GM19023 (cell line): ENCODE data around the gene CTNNA2.

ENCODE experiments used
- ATAC-seq: cut with Tn5 transposase; IDR thresholded peaks from one replicate; pipeline ENCODE4 v1.9.1; 2021; ENCODE audit warnings: mild to moderate bottlenecking, moderate library complexity; ENCODE audit not compliant: unreplicated experiment

The CTNNA2 gene

GRCh38 chr2:79971807-79972206, 459.0 kb downstream of the CTNNA2 start:
- no peak for ATAC-seq

- no peak for ATAC-seq
These were observed 459.8 kb downstream of the CTNNA2 start for GRCh38 chr2:79972661-79973060.

GRCh38 chr2:79975791-79976565, 463.1 kb downstream of the CTNNA2 start:
- no peak for ATAC-seq

- ATAC-seq = no peak
These were observed 464.9 kb downstream of the CTNNA2 start for GRCh38 chr2:79977792-79978191.

GRCh38 chr2:79980116-79980515, 467.3 kb downstream of the CTNNA2 start:
- ATAC-seq = no peak

GRCh38 chr2:79980816-79981215, 468.0 kb downstream of the CTNNA2 start:
- no peak for ATAC-seq

GRCh38 chr2:79981316-79981715, 468.5 kb downstream of the CTNNA2 start:
- no peak for ATAC-seq

GRCh38 chr2:79982445-79982844, 469.6 kb downstream of the CTNNA2 start:
- no peak for ATAC-seq

GRCh38 chr2:79984476-79984875, 471.6 kb downstream of the CTNNA2 start:
- no peak for ATAC-seq

- no peak for ATAC-seq
These were observed 472.3 kb downstream of the CTNNA2 start for GRCh38 chr2:79985145-79985544.

- no peak for ATAC-seq
These were observed 472.7 kb downstream of the CTNNA2 start for GRCh38 chr2:79985571-79985970.

GRCh38 chr2:79993144-79993543, 480.3 kb downstream of the CTNNA2 start:
- no peak for ATAC-seq

GRCh38 chr2:79994161-79994560, 481.3 kb downstream of the CTNNA2 start:
- ATAC-seq = no peak

GRCh38 chr2:79994965-79995364, 482.1 kb downstream of the CTNNA2 start:
- no peak for ATAC-seq

GRCh38 chr2:79996709-79997108, 483.9 kb downstream of the CTNNA2 start:
- no peak for ATAC-seq

- ATAC-seq = no peak
These were observed 488.9 kb downstream of the CTNNA2 start for GRCh38 chr2:80001701-80002101.

GRCh38 chr2:80002112-80002511, 489.3 kb downstream of the CTNNA2 start:
- no peak for ATAC-seq

GRCh38 chr2:80002568-80003157, 489.8 kb downstream of the CTNNA2 start:
- no peak for ATAC-seq

GRCh38 chr2:80007777-80008503, 495.1 kb downstream of the CTNNA2 start:
- ATAC-seq = no peak

GRCh38 chr2:80008596-80008995, 495.7 kb downstream of the CTNNA2 start:
- no peak for ATAC-seq

- ATAC-seq = no peak
These were observed 496.4 kb downstream of the CTNNA2 start for GRCh38 chr2:80009211-80009610.

GRCh38 chr2:80012061-80012460, 499.2 kb downstream of the CTNNA2 start:
- ATAC-seq = no peak
